Smooth muscle cell (in vitro differentiated cells): ENCODE results near the gene B9D1. TPM values are rescaled to one million over a fixed set of nuclear protein-coding genes. Genes with fewer than 3 reads are reported as not detected.
"Not testable (repeated sequence)": the region's sequence is repeated elsewhere in the genome, so short reads cannot be mapped to it uniquely, and the experiment has no call there.

Source experiments
- DNase-seq: peaks from one replicate; lab custom pipeline; 2025; ENCODE audit not compliant: unreplicated experiment; lab: John Stamatoyannopoulos, UW
- H2AFZ ChIP-seq: fragments of 200-600 bp; sonication (generic); 2 replicates; pipeline ENCODE4 v1.6.0; 2016; ENCODE audit warnings: antibody characterized with exemption, low read depth, mild to moderate bottlenecking
- H3F3A ChIP-seq: fragments of 200-600 bp; sonication (generic); 2 replicates; pipeline ENCODE4 v1.6.0; 2017; ENCODE audit warnings: antibody characterized with exemption, low read depth
- H3K27ac ChIP-seq: fragments of 200-600 bp; sonication (generic); 2 replicates; pipeline ENCODE4 v1.5.1; 2016; ENCODE audit warnings: low read depth, mild to moderate bottlenecking
- H3K27me3 ChIP-seq: fragments of 200-600 bp; sonication (generic); 2 replicates; pipeline ENCODE4 v1.6.1; 2016; ENCODE audit warnings: low read depth, mild to moderate bottlenecking
- H3K36me3 ChIP-seq: fragments of 200-600 bp; sonication (generic); 2 replicates; pipeline ENCODE4 v1.5.1; 2016; ENCODE audit warnings: low read depth
- H3K4me1 ChIP-seq: fragments of 200-600 bp; sonication (generic); 2 replicates; pipeline ENCODE4 v1.5.1; 2016; ENCODE audit warnings: low read depth
- H3K4me2 ChIP-seq: fragments of 200-600 bp; sonication (generic); 2 replicates; pipeline ENCODE4 v1.6.0; 2016; ENCODE audit warnings: mild to moderate bottlenecking
- H3K4me3 ChIP-seq: fragments of 200-600 bp; sonication (generic); 2 replicates; pipeline ENCODE4 v1.5.1; 2016; ENCODE audit warnings: mild to moderate bottlenecking
- H3K79me2 ChIP-seq: fragments of 200-600 bp; sonication (generic); 2 replicates; pipeline ENCODE4 v1.6.0; 2016; ENCODE audit warnings: low read depth, mild to moderate bottlenecking
- H3K9ac ChIP-seq: fragments of 200-600 bp; sonication (generic); 2 replicates; pipeline ENCODE4 v1.6.0; 2016; ENCODE audit warnings: low read depth
- H3K9me3 ChIP-seq: fragments of 200-600 bp; sonication (generic); replicated peaks from 2 replicates; pipeline ENCODE4 v1.5.1; 2016; ENCODE audit warnings: low read depth
- H4K20me1 ChIP-seq: fragments of 200-600 bp; sonication (generic); 2 replicates; pipeline ENCODE4 v1.6.0; 2016; ENCODE audit warnings: low read depth
- CTCF ChIP-seq: fragments of 200-600 bp; sonication (generic); IDR thresholded peaks from 2 replicates; pipeline ENCODE4 v1.5.1; 2017; ENCODE audit warnings: borderline replicate concordance, mild to moderate bottlenecking, antibody characterized with exemption; ENCODE audit not compliant: insufficient read depth, poor library complexity, severe bottlenecking
- WGBS: methylation state at CpG from one replicate; pipeline ENCODE4 v1.1.7; 2016; ENCODE audit warnings: low lambda C conversion rate; 5-methylcytosine and 5-hydroxymethylcytosine counted together
- polyA plus RNA-seq: library from polyadenylated mRNA; unstranded; fragments of >200 nt; fragmentation: Nextera tagmentation; extraction: Ambion mirVana; gene quantifications from 2 replicates; pipeline ENCODE4 v1.2.1, GENCODE V29; 2016
- total RNA-seq: library from RNA; depleted of rRNA; stranded (reverse); fragments of >200 nt; gene quantifications from 2 replicates; pipeline ENCODE4 v1.2.3, GENCODE V29; 2014

Gene B9D1
- total and polyA plus RNA-seq, 2 experiments from 2014 or later, result 21.9 to 45.5 TPM

- 96% methylated on average over 7 of the region's 7 CpGs for WGBS
- H3K27me3 ChIP-seq, result no peaks in the 10 kb centered on the region
- no peak overlapping the region for H3K27ac ChIP-seq
- H3K4me1 ChIP-seq, result peaks cover 6% of the 10 kb centered on the region
- no peak overlapping the region for H3K9ac ChIP-seq
- H2AFZ ChIP-seq, result no peak overlapping the region
- peaks cover 6% of the 10 kb centered on the region for H3F3A ChIP-seq
- no peaks in the 10 kb centered on the region for H3K79me2 ChIP-seq
- no peaks in the 10 kb centered on the region for H3K36me3 ChIP-seq
- peaks cover 7% of the 10 kb centered on the region for H4K20me1 ChIP-seq
- no peak overlapping the region for H3K4me2 ChIP-seq
- no peak for TF ChIP-seq CTCF
- H3K4me3 ChIP-seq, result no peak overlapping the region
- no peak for DNase-seq
- no peaks in the 10 kb centered on the region for H3K9me3 ChIP-seq
These were observed 5.2 kb downstream of the B9D1 start for GRCh38 chr17:19357351-19357750.

GRCh38 chr17:19354748-19355147 lies 7.8 kb downstream of the B9D1 start:
- no peak for DNase-seq
- H3K4me3 ChIP-seq, result no peak overlapping the region
- H3K27ac ChIP-seq, result peak overlapping the region; percentile 41
- 79% methylated on average over 6 of the region's 6 CpGs for WGBS
- no peak for TF ChIP-seq CTCF
- H3K4me2 ChIP-seq, result no peak overlapping the region
- H3K4me1 ChIP-seq, result no peaks in the 10 kb centered on the region
- H3K79me2 ChIP-seq, result no peaks in the 10 kb centered on the region
- no peak overlapping the region for H2AFZ ChIP-seq
- peaks cover 6% of the 10 kb centered on the region for H3F3A ChIP-seq
- H3K9me3 ChIP-seq, result no peaks in the 10 kb centered on the region
- peaks cover 7% of the 10 kb centered on the region for H4K20me1 ChIP-seq
- H3K36me3 ChIP-seq, result no peaks in the 10 kb centered on the region
- no peak overlapping the region for H3K9ac ChIP-seq
- no peaks in the 10 kb centered on the region for H3K27me3 ChIP-seq

GRCh38 chr17:19353401-19353800 lies 9.1 kb downstream of the B9D1 start:
- H3F3A ChIP-seq, H2AFZ ChIP-seq, H3K4me1 ChIP-seq, H3K9me3 ChIP-seq, H3K79me2 ChIP-seq, H3K9ac ChIP-seq, H4K20me1 ChIP-seq, DNase-seq, H3K27me3 ChIP-seq, H3K4me3 ChIP-seq, H3K36me3 ChIP-seq, H3K4me2 ChIP-seq, H3K27ac ChIP-seq: not testable (repeated sequence)
- WGBS, result 90% methylated on average over 11 of the region's 11 CpGs

GRCh38 chr17:19348806-19349205 lies 13.7 kb downstream of the B9D1 start:
- H3K27me3 ChIP-seq, result no peaks in the 10 kb centered on the region
- H4K20me1 ChIP-seq, result peaks cover under 1% of the 10 kb centered on the region
- H2AFZ ChIP-seq, result no peak overlapping the region
- H3K4me2 ChIP-seq, result no peak overlapping the region
- no peak for DNase-seq
- H3K4me3 ChIP-seq, result no peak overlapping the region
- no peak overlapping the region for H3K9ac ChIP-seq
- no peaks in the 10 kb centered on the region for H3K36me3 ChIP-seq
- peaks cover 7% of the 10 kb centered on the region for H3K4me1 ChIP-seq
- peak overlapping the region; percentile 70 for H3K27ac ChIP-seq
- TF ChIP-seq CTCF, result no peak
- peaks cover 26% of the 10 kb centered on the region for H3F3A ChIP-seq
- no peaks in the 10 kb centered on the region for H3K9me3 ChIP-seq
- H3K79me2 ChIP-seq, result no peaks in the 10 kb centered on the region
- 98% methylated on average over 9 of the region's 9 CpGs for WGBS
